Choroid plexus epithelial cell (primary cell): ENCODE data around the gene NCOA3.

ENCODE experiments used
- DNase-seq: peaks from one replicate; pipeline ENCODE4 v3.0.0-alpha.2; 2010; ENCODE audit warnings: low read depth
- H3K4me3 ChIP-seq: 2 replicates; pipeline ENCODE4 v1.5.1; 2011; ENCODE audit warnings: low read depth, mild to moderate bottlenecking, control low read depth, low read length, moderate library complexity
- TF ChIP-seq, protein P1 (sequence below): conservative IDR thresholded peaks from 2 replicates; pipeline ENCODE4 v1.5.1; 2011; ENCODE audit warnings: low read depth, mild to moderate bottlenecking, control low read depth, inconsistent platforms, low read length, moderate library complexity

Gene NCOA3

DNA sequence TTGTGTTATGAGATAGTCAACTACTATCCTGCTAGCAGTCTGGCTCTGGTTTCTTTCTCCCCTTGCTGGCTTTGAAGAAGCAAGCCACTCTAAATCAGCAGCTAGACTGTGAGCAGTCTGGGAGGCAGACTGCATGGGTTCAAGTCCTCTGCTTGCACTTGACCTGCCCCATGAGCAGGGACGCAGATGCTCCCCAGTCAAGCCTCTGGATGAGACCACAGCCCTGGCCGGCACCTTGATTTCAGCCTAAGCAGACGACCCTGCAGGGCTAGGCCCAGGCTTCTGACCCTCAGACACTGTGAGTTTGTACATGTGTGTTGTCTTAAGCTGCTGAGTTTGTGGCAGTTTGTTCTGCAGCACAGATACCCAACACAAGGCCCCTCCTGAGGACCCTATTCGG, 177.8 kb downstream of the NCOA3 start:
- TF ChIP-seq, protein P1, sequence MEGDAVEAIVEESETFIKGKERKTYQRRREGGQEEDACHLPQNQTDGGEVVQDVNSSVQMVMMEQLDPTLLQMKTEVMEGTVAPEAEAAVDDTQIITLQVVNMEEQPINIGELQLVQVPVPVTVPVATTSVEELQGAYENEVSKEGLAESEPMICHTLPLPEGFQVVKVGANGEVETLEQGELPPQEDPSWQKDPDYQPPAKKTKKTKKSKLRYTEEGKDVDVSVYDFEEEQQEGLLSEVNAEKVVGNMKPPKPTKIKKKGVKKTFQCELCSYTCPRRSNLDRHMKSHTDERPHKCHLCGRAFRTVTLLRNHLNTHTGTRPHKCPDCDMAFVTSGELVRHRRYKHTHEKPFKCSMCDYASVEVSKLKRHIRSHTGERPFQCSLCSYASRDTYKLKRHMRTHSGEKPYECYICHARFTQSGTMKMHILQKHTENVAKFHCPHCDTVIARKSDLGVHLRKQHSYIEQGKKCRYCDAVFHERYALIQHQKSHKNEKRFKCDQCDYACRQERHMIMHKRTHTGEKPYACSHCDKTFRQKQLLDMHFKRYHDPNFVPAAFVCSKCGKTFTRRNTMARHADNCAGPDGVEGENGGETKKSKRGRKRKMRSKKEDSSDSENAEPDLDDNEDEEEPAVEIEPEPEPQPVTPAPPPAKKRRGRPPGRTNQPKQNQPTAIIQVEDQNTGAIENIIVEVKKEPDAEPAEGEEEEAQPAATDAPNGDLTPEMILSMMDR: no peak
- H3K4me3 ChIP-seq: no peak overlapping the region
- DNase-seq: no peak

DNA sequence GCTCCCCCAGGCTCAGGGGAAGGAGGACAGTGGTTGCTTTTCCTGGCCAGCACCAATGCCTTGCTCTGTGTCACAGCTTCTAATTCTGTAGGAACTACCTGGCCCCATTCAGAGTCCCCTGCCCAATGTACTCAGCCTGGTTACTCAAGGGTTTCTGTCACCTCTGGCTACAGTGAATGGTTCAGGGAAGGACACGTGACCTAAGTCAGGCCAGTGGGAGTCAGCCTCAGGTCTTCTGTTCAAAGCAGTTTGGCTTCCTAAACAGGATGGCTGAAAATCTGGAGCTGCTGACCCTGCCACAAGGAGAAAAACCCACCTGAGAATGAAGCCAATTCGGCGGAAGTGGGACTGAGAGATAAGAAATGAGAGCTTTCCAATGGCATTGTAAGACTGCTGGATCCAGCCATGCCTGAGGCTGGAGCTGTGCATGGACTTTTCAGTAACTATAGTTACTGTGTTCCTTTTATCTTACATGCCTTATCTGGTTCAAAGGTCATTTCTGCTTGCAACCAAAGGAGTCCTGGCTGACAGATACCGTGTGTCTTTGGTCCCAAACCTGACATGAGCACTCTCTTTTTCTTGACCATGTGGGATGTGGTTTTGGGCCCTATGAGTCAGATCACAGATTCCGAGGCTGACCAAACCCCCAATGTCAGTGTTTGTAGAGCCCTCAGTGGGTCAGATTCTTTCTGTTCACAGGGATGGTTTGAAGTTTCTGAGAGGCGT, 179.3 kb downstream of the NCOA3 start:
- TF ChIP-seq, protein P1: no peak
- no peak overlapping the region for H3K4me3 ChIP-seq
- DNase-seq: peak; percentile 26

DNA sequence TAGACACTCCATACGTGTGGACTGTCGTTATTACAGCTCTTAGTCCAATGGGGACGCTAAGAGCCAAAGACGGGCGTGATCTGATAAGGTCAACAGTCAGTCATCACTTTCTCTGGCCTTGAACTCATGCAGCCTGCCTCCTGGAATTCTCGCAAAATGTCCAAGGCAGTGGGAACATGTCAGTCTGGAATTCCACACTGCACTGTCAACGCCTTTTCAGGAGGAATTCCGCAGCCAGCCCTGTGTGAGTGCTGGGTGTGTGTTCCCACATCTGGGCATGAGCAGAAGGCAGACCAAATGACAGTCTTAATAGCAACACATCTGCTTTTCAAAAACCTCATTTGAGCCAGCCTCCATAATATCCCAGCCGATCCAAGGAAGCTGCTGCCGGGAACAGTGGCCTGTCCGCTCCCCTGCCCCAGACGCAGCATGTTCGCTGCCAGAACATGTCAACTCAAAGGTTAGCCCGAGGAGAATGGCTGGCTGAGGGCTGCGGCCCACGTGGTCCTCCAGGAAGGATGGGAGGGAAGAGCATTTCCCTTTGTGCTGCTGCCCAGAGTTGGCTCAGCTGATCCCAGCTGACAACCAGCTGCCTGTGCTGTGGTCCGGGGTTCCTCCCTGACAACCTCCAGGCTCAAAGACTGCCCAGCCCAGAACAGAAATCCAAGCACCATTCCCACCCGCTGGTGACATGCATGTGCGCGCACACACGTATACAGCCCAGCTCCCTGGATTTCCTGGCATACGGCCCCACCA, 180.5 kb downstream of the NCOA3 start:
- peak; percentile 12 for DNase-seq
- no peak overlapping the region for H3K4me3 ChIP-seq
- TF ChIP-seq, protein P1: no peak

- DNase-seq: no peak
- no peak overlapping the region for H3K4me3 ChIP-seq
- TF ChIP-seq, protein P1: no peak
Measured at GRCh38 chr20:47682916-47683315, 181.2 kb downstream of the NCOA3 start.

GRCh38 chr20:47684306-47685080, 182.8 kb downstream of the NCOA3 start:
- no peak overlapping the region for H3K4me3 ChIP-seq
- TF ChIP-seq, protein P1: no peak
- DNase-seq: no peak

- H3K4me3 ChIP-seq: no peak overlapping the region
- TF ChIP-seq, protein P1: no peak
- DNase-seq: peak; percentile 90
Measured at GRCh38 chr20:47686545-47686944, 184.9 kb downstream of the NCOA3 start.
